ENCODE measurements around the gene JAM3.
"Not testable (repeated sequence)": the region's sequence is repeated elsewhere in the genome, so short reads cannot be mapped to it uniquely, and the experiment has no call there.

JAM3 gene

DNA sequence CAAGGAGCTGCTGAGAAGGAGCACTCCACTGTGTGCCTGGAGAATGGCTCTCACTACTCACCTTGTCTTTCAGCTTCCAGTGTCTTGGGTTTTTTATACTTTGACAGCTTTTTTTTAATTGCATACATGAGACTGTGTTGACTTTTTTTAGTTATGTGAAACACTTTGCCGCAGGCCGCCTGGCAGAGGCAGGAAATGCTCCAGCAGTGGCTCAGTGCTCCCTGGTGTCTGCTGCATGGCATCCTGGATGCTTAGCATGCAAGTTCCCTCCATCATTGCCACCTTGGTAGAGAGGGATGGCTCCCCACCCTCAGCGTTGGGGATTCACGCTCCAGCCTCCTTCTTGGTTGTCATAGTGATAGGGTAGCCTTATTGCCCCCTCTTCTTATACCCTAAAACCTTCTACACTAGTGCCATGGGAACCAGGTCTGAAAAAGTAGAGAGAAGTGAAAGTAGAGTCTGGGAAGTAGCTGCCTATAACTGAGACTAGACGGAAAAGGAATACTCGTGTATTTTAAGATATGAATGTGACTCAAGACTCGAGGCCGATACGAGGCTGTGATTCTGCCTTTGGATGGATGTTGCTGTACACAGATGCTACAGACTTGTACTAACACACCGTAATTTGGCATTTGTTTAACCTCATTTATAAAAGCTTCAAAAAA, 82.3 kb downstream of the JAM3 start:
- no peak for DNase-seq

DNA sequence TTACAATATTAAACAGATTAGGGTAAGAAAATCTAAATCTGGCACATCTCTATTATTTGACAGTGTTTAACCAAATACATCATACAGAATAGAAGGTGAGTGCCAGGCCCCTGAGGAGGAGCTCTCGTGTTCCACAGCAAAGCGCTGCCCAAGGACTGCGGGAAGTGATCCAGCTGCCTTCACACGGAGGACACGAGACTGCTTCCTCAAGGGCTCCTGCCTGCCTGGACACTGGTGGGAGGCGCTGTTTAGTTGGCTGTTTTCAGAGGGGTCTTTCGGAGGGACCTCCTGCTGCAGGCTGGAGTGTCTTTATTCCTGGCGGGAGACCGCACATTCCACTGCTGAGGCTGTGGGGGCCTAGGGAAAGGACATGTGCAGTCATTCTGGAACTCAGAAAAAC, 83.8 kb downstream of the JAM3 start:
- no peak for DNase-seq

DNA sequence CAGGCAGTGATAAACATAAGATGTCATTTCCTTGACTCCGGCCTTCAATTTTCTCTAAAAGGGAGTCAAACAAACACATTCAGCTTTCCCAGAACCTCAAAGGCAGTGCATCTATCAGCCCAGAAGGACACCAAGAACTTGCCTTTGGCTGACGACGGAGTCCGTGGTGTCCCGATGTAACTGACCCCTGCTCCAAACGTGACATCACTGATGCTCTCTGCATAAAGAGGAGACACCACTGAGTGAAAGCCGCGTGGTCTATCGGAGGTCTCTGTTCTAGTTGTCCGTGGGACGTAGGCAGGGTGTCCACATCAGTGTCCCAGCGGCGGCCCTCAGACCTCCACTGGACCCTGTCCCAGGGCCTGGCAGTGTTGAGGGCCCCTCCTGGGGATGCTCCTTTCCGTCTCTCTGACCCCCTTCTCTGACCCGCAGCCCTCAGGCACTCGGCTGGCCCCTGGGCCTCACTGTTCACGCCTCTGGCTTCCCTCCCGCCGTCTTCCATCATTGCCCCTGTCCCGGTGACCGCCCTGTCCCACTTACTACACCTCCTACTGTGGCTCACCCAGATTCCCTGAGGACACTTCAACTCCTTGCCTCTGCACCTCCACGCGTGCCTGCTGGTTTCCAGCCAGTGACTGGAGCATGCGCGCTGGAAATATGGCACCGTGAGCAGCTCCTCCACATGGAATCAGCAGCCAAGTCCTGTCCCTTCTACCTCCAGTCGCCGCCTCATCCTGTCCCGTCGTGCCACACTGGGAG, 84.5 kb downstream of the JAM3 start:
- no peak for DNase-seq

DNA sequence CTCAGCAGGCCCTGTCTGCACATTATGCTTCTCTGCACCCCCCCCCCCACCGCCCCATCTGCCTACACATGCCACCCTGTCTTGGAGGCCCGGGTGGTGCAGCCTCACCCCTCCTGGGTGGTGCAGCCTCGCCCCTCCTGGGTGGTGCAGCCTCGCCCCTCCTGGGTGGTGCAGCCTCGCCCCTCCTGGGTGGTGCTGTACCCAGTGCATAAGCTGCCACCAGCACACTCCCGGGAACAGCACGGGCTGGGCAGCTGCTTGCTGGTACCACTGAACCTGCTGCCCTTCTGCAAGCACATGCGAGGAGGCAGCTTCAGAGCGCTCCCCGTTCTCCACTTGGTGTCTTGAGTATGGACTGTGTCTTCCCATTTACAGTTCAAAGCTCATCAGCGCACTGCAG, 85.6 kb downstream of the JAM3 start:
- DNase-seq = no peak

DNA sequence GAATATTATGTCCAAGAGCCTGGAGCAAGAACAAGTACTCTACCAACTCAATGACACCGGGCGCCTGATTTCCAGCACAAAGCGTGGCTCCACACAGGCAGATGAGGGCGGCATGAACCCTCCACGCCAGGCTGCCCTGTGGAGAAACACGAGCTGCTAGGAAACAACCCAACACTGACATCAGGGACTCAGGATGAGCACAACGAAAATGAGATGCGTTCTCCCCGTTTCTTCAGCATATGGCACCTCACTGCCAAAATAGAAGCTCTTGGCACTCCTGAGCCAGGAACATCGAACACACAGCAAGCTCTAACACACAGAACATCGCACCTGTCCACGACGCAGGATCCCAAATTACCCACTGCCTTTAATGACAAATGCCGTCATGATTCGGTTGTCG, 86.6 kb downstream of the JAM3 start:
- no peak for DNase-seq

DNA sequence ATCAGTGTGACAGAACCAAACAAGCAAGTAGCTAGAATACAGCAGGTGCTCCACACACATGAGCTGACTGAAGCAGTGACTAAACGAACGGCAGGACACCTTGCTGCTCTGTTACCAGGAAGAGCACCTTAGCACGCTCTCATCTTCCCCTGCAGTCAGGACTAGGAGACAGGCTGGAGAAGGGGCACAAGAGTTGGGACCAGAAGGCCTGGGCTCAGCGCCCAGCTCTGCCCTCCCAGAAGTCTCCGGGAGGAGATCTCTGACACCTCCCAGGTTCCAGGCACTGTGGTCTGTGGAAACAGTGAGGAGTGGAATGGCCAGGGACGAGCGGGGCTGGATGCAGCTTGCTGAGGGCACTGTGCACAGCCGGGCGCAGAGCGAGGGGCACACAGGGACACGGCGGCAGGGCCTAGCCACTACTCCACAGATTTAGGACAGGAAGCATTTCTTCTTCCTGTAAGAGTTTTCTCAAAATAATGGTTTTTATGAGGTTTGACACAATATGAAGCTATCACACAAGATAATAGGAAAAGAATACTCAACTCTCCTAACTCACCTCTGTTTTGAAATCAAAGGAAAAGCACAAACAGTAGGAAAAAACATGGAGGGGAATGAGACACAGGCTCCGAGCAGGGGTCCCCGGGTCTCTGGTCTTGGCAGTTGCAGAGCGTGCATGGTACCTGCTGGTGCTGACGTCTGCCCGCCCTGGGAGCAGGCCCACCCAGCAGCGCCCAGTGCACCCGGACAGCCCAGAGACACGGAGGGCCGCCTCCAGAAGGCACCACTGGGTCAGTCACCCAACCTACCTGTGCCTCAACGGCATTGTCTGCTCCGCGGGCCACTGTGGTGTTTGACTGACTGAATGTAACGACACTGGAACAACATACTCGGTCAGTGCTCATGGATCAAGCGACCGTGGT, 87.3 kb downstream of the JAM3 start:
- DNase-seq = no peak

DNA sequence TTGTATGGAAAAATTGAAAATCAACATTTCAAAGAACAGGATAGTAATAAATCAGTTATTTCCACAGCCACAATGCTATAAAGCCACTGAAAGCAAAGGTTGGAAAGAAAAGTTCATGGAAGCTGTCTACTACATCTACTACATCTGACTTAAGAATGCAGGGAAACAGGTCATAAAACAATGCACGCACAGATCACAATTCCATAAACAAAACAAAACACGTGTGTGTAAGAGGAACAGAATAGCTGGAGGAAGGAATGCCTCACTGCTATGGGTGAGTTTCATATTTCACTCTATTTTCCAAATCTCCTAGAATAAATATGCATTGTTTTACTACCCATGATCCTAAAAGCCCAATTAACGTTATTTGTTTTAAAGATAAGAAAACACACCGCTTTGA, 88.6 kb downstream of the JAM3 start:
- no peak for DNase-seq

DNA sequence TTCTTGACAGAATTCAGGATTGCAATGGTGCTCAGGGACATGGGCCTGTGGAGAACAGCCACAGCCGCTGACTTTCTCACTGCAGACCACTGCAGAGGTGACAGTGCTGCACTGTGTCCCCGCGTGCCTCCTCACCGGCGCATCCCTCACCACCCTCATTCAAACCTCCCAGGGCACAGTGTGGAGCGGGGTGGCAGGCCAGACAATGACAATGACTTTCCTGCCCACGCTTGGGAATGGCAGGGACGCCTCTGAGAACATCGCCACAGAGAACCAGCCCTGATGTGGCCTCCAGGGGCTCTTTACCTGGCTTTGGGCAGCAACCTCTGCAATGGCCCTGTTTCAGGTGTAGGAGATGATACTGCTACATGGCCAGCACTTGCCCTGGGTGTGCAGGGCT, 89.2 kb downstream of the JAM3 start:
- DNase-seq = no peak

DNA sequence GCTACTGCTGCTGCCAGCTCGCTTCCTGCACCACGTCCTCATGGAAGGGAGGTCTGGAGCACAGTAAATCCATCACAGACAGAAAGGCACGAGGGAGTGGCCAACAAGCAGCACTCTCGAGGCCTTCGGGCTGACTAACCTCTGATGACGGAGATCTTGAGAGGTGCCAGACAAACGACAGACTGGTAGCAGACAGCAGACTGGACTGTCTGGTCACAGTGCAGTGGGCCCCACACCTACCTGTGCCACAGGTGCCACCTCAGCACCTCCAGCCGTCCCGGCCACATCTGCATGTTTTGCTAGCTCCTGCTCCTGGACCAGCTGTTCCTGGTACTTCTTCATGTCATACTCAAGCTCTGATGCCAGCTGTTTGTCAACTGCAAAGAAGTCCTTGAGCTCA, 90.8 kb downstream of the JAM3 start:
- no peak for DNase-seq

DNA sequence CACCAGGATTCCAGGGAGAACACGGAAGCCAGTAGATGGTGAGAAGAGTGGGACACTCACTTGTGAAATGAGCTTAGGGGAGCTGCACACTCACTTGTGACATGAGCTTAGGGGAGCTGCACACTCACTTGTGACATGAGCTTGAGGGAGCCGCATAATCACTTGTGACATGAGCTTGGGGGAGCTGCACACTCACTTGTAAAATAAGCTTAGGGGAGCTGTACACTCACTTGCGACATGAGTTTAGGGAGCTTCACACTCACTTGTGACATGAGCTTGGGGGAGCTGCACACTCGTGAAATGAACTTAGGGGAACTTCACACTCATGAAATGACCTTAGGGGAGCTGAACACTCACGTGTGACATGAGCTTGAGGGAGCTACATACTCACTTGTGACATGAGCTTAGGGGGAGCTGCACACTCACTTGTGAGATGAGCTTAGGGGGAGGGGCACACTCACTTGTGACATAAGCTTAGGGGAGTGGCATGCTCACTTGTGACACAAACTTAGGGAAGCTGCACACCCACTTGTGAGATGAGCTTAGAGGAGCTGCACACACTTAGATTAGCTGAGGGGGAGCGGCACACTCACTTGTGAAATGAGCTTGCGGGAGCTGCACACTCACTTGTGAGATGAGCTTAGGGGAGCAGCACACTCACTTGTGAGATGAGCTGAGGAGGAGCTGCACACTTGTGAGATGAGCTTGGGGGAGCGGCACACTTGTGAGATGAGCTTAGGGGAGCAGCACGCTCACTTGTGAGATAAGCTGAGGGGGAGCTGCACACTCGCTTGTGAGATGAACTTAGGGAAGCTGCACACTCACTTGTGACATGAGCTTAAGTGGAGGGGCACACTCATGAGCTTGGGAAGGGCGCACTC, 95.9 kb downstream of the JAM3 start:
- DNase-seq = no peak

DNA sequence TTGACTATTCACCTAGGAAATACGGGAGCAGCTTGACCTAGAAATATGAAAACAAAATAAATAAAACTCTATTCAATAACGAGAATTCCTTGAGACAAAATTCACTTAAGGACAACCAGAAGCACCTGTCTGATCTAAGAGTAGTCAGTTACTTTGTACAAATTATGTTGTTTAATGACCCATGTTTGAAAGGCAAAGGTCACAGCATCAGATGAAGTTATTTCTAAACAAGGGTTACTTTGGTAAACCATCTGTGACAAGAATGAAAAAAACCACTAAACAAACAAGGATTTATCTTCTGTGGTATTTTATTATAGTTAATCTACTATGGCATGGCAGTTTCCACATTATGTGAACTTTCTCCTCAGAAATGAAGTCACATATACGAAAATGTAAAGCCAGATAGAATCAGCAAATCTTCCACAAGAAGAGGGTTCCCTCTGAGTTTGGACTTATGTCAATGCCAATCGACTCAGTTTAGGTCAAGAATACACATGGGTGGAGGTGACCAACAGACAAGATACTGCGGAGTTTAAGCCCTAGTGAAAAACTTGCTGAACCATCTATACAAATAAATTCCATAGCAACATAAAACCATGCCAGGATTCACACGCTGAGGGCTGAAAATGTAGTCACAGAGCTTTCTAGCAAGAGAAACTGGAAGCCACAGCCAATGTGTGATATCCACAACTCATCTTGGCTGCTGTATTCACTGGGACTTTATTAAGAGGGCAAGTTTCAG, 101.5 kb downstream of the JAM3 start:
- no peak for DNase-seq

DNA sequence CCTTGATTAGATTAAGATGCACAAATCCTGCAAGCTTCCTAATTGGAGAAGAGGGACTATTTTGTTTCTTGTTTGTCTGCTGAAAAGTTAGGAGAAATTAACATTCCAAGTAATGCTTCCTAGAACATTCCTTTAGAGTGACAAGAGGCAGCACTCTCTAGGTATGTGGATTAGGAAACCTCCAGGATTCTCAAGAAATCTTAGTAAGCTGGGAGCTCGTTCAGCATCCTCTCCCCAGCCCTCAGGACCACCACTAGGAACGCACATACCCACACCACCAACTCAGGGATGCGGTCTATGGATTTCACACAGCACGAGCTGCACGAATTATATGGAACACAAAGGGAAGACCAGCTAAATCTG, 102.0 kb downstream of the JAM3 start:
- DNase-seq = no peak

DNA sequence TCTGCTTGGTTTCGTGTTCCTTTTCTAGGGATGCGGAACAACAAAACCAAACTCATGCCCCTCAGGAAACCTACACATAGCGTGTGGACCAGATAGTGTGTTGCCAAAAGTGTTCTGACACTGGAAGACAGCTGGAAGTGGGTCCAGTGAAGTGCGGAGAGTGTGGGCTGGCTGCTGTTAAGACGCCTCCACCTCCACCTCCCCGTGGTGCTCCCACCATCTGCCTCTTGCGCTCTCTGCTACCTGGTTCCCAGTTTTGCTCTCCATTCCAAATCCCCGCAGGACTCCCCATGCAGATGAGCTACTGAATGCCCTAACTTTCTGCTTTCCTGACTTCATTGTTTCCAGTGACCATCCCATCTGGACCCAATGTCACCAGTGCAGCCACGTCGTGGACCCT, 103.1 kb downstream of the JAM3 start:
- DNase-seq = no peak

DNA sequence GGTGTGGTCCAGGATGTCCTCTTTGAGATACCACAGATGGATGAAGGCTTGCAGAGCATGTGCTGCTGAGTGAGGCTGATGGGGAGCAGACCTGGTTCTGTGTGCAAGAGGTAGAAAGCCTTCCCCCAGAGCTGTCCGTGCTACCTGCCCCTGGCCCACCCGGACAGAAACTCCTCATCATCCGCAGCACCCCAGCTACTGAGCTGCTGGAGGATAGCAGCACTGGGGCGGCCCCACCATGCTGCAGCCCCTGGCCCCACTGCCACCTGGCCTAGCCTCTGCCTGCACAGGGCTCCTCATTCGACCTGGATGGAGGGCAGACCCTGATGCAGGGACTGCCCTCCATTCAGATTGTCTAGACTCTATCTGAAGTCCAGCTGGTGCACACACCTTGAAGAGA, 104.4 kb downstream of the JAM3 start:
- no peak for DNase-seq

DNA sequence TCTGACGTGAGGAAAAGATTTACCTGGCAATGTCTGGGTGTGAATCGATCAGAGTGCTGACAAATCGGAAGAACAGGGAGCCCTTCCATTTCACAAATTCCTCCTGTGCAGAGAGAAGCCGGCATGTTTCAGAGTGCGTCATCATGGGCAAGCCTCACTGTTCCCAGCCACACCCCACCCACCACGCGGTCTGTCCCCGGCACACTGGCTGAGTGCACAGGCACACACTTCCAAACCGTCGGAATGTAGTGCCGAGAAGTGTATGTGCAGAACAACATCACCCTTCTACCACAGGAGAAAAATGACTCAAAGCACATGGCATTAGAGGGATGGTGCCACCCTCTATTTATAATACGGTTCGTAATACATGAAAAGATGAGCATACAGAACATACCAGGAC, 107.4 kb downstream of the JAM3 start:
- DNase-seq = no peak

DNA sequence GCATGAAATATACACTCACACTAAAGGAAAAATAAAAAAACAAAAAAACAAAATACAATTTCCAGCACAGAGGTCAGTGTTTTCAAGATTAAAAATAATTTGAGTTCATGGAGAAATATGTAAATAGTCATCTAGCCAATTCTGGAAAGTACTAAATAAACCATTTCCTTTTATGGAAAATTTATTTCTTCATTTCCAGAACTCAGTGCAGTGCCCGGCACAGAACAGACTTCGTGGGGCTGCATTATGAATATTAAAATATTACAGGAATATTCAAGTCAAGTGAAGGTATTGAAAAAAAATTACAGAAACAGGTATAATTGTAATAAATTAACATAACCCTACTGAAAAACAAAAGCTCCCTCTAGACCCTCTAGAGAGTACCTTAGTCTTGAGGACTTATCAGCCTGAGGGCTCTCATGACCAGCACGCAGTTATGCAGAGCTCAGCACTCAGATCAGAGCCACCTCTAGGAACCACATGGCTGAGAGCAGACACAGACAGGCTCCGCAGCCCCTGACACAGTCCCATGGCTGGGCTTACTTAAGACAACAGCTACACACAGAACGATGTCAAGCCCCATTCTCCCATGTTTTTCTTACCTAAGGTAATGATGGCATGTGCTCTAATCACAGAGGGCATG, 109.3 kb downstream of the JAM3 start:
- DNase-seq = no peak

DNA sequence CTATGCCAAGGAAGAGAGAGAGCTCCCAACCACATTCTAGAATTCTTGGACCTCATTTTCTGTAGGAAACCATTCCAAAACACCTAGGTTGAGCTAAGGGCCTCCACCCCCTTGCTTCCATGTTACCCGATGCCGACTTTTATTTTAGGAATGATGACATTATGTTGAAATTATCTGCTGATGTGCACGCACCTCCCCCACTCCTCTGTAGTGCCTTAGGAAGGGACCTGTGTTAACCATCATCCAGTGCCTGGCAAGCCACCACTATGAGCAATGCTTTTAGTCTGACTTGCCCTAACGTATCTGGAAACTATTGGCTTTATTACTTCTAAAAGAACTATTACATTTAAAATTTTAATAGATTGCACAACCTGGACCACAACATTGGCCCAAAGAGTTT, 112.8 kb downstream of the JAM3 start:
- no peak for DNase-seq

DNA sequence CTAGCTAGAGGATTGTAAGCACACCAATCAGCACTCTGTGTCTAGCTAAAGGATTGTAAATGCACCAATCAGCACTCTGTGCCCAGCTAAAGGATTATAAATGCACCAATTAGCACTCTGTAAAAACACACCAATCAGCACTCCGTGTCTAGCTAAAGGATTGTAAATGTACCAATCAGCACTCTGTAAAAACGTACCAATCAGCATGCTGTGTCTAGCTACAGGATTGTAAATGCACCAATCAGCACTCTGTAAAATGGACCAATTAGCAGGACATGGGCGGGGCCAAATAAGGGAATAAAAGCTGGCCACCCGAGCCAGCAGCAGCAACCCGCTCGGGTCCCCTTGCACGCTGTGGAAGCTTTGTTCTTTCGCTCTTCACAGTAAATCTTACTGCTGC, 119.2 kb downstream of the JAM3 start:
- DNase-seq = not testable (repeated sequence)

DNA sequence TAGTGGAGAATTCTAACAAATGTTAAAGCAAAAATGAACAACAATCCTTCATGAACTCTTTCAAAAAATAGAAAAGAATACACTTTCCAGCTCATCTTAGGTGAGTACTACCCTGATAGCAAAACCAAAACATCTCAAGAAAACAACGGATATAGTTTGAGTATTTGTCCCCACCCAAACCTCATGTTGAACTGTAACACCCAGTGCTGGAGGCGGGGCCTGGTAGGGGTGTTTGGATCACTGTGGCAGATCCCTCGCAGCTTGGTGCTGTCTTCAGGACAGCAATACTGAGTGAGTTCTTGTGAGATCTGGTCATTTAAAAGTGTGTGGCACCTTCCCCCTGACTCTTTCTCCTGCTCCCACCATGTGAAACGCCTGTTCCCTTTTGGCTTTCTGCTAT, 127.9 kb downstream of the JAM3 start:
- DNase-seq = no peak

DNA sequence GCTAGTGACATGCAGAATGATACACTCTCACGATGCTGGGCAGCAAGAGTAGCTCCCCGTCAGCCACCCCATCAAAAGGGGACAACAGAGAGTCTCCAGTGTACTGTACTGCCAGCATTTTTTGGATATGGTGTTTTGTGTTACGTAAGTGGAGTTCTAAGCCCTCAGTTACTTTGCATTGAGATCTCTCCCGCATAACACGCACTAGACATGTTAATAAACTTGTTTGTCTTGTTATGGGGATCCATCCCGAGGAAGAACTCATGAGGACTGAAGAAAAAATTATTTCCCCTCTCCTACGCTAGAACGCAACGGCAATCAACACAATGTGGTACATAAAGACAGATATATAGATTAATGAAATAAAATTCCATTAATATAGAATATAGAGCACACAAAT, 130.7 kb downstream of the JAM3 start:
- no peak for DNase-seq

DNA sequence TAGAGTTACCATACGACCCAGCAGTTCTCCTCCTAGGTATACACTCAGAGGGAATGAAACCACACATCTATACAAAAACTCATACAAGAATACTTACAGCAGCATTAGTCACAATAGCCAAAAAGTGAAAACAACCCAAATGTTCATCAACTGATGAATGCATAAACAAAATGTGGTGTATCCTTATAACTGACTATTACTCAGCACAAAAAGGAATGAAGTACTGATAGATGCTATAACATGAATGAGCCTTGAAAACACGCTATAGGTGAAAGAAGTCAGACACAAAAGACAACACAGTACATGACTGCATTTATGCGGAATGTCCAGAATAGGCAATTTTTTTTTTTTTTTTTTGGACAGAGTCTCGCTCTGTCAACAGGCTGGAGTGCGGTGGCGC, 131.8 kb downstream of the JAM3 start:
- DNase-seq = no peak
